ENCODE data around the gene DARS1. TPM values are rescaled to one million over a fixed set of nuclear protein-coding genes. Genes with fewer than 3 reads are reported as not detected.

The DARS1 gene
- total and polyA plus RNA-seq, 2 experiments from 2014 or later, result 115 to 148 TPM

DNA sequence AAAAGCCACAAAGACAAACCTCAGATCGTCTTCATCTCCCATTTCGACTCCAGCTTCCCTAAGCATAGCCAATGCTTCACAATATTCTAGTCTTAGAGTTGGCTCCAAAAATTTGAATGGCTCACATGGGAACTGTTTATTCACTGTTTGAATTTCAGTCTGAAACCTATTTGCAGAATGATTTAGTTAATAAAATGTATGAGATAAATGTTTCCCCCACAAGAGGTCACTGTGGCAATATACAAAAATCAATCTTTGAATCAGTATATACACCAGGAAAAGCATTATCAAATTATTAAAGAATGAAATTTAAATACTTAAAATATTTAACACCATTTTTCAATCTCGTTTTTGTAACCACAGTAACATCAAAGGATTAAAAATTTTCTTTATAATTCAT is 69.2 kb downstream of the DARS1 start:
- Mint-ChIP-seq H3K4me3 (no peak overlapping the region), H3K4me1 (peaks cover 2% of the 10 kb centered on the region; the same call in 1 of the 3 replicates)
- H3K27me3 ChIP-seq (ENCODE audit: insufficient read depth), result no peaks in the 10 kb centered on the region

DNA sequence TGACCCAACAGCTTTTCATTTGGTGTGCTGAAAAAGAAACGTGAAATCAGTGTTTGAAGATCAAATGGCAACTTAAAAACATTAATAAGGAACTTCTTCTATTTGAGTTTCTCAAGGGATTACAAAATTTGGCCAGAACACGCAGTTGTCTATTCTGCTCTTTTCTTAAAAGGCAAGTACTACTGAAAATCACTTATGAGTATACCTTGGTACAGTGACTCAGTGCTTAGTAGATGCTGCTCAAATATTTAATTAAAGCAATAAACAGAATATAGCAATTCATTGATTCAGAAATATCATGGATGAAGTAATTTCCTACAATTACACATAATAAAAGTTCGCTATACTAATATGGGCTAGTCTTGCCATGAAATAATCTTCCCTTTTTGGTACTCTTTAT is 70.9 kb downstream of the DARS1 start:
- no peak for DNase-seq (ENCODE audit: low spot score)
- H3K4me3 Mint-ChIP-seq, result no peak overlapping the region
- Histone ChIP-seq H3K9me2 (ENCODE audit: insufficient read depth) (no peaks in the 10 kb centered on the region), H3K4me3 (no peak overlapping the region), H3F3A (replicated peaks; ENCODE audit: low read depth) (no peaks in the 10 kb centered on the region), H3K4me1 (ENCODE audit: insufficient read depth) (peaks cover 8% of the 10 kb centered on the region; the same call in 1 of the 2 replicates), H4K20me1 (replicated peaks; ENCODE audit: insufficient read depth) (no peaks in the 10 kb centered on the region), H3K79me2 (replicated peaks; ENCODE audit: insufficient read depth) (no peaks in the 10 kb centered on the region), H3K27me3 (ENCODE audit: insufficient read depth) (no peaks in the 10 kb centered on the region), H2AFZ (no peak overlapping the region), H3K4me2 (no peak overlapping the region), H3K36me3 (ENCODE audit: insufficient read depth) (no peaks in the 10 kb centered on the region), H3K27ac (ENCODE audit: low read depth) (peak overlapping the region; percentile 29; the same call in 1 of the 2 replicates)
- H3K4me1 Mint-ChIP-seq, result peaks cover 4% of the 10 kb centered on the region; the same call in 2 of the 3 replicates
- no peak for ATAC-seq
- TF ChIP-seq, protein P1, sequence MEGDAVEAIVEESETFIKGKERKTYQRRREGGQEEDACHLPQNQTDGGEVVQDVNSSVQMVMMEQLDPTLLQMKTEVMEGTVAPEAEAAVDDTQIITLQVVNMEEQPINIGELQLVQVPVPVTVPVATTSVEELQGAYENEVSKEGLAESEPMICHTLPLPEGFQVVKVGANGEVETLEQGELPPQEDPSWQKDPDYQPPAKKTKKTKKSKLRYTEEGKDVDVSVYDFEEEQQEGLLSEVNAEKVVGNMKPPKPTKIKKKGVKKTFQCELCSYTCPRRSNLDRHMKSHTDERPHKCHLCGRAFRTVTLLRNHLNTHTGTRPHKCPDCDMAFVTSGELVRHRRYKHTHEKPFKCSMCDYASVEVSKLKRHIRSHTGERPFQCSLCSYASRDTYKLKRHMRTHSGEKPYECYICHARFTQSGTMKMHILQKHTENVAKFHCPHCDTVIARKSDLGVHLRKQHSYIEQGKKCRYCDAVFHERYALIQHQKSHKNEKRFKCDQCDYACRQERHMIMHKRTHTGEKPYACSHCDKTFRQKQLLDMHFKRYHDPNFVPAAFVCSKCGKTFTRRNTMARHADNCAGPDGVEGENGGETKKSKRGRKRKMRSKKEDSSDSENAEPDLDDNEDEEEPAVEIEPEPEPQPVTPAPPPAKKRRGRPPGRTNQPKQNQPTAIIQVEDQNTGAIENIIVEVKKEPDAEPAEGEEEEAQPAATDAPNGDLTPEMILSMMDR (conservative IDR thresholded peaks at IDR 0.05; ENCODE audit: low read depth in 2 of 2), result no peak
- TF ChIP-seq STAT1 (IDR thresholded peaks at IDR 0.05; ENCODE audit: unreplicated experiment), result no peak
- TF ChIP-seq EZH2 (IDR thresholded peaks at IDR 0.05; ENCODE audit: low read depth, unreplicated experiment), result no peak
- no peak for TF ChIP-seq POLR2AphosphoS5 (IDR thresholded peaks at IDR 0.05; ENCODE audit: low read depth)
- TF ChIP-seq JUNB (IDR thresholded peaks at IDR 0.05; ENCODE audit: unreplicated experiment), result no peak
- TF ChIP-seq, protein P2, sequence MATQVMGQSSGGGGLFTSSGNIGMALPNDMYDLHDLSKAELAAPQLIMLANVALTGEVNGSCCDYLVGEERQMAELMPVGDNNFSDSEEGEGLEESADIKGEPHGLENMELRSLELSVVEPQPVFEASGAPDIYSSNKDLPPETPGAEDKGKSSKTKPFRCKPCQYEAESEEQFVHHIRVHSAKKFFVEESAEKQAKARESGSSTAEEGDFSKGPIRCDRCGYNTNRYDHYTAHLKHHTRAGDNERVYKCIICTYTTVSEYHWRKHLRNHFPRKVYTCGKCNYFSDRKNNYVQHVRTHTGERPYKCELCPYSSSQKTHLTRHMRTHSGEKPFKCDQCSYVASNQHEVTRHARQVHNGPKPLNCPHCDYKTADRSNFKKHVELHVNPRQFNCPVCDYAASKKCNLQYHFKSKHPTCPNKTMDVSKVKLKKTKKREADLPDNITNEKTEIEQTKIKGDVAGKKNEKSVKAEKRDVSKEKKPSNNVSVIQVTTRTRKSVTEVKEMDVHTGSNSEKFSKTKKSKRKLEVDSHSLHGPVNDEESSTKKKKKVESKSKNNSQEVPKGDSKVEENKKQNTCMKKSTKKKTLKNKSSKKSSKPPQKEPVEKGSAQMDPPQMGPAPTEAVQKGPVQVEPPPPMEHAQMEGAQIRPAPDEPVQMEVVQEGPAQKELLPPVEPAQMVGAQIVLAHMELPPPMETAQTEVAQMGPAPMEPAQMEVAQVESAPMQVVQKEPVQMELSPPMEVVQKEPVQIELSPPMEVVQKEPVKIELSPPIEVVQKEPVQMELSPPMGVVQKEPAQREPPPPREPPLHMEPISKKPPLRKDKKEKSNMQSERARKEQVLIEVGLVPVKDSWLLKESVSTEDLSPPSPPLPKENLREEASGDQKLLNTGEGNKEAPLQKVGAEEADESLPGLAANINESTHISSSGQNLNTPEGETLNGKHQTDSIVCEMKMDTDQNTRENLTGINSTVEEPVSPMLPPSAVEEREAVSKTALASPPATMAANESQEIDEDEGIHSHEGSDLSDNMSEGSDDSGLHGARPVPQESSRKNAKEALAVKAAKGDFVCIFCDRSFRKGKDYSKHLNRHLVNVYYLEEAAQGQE (IDR thresholded peaks at IDR 0.05; ENCODE audit: unreplicated experiment), result no peak
- H3K27me3 Mint-ChIP-seq (ENCODE audit: insufficient read depth, low read depth, poor library complexity), result no peaks in the 10 kb centered on the region
- H3K36me3 Mint-ChIP-seq (ENCODE audit: low read depth), result peaks cover 15% of the 10 kb centered on the region; the same call in 2 of the 3 replicates
- H3K27ac Mint-ChIP-seq, result no peak overlapping the region
- no peaks in the 10 kb centered on the region for H3K9me3 Mint-ChIP-seq

More for the DNA sequence above, 69.2 kb downstream of the DARS1 start:
- Histone ChIP-seq H3K4me2 (no peak overlapping the region), H3K4me1 (ENCODE audit: insufficient read depth) (peaks cover 2% of the 10 kb centered on the region; the same call in 1 of the 2 replicates), H3K36me3 (ENCODE audit: insufficient read depth) (no peaks in the 10 kb centered on the region), H3F3A (replicated peaks; ENCODE audit: low read depth) (no peaks in the 10 kb centered on the region), H3K27ac (ENCODE audit: low read depth) (no peak overlapping the region), H4K20me1 (replicated peaks; ENCODE audit: insufficient read depth) (no peaks in the 10 kb centered on the region), H3K79me2 (replicated peaks; ENCODE audit: insufficient read depth) (no peaks in the 10 kb centered on the region), H2AFZ (no peak overlapping the region), H3K9me2 (ENCODE audit: insufficient read depth) (no peaks in the 10 kb centered on the region), H3K4me3 (no peak overlapping the region)
- ATAC-seq (no peak), DNase-seq (ENCODE audit: low spot score) (peak; percentile 50)
- H3K9me3 Mint-ChIP-seq, result no peaks in the 10 kb centered on the region
- H3K27me3 Mint-ChIP-seq (ENCODE audit: insufficient read depth, low read depth, poor library complexity), result no peaks in the 10 kb centered on the region
- H3K27ac Mint-ChIP-seq, result no peak overlapping the region
- TF ChIP-seq EZH2 (IDR thresholded peaks at IDR 0.05; ENCODE audit: low read depth, unreplicated experiment) (no peak), ZNF331 (CRISPR knock-in tag; IDR thresholded peaks at IDR 0.05; ENCODE audit: low read depth) (no peak)
- TF ChIP-seq, protein P1 (conservative IDR thresholded peaks at IDR 0.05; ENCODE audit: low read depth in 2 of 2), result peak in 1 of 2 experiments; percentile 62; a peak in 3 of 4 replicates
- peaks cover 3% of the 10 kb centered on the region; the same call in 2 of the 3 replicates for H3K36me3 Mint-ChIP-seq (ENCODE audit: low read depth)

Data from GM23338 (cell line).